Stimulated activated CD4-positive, alpha-beta T cell treated with anti-CD3 and anti-CD28 coated beads, Interleukin-4, amount 100 ng/mL, for 48 hours (primary cell): ENCODE data around the gene C11orf68.
"Not testable (repeated sequence)": the region's sequence is repeated elsewhere in the genome, so short reads cannot be mapped to it uniquely, and the experiment has no call there.

Experiments used
- DNase-seq, 2 donors: peaks; one replicate each; pipeline ENCODE4 v3.0.0-alpha.2; 2020; ENCODE audit warnings: low read depth in 2 of 2

Gene C11orf68

GRCh38 chr11:65915101-65915820, 3.6 kb downstream of the C11orf68 start:
- DNase-seq = no peak

DNA sequence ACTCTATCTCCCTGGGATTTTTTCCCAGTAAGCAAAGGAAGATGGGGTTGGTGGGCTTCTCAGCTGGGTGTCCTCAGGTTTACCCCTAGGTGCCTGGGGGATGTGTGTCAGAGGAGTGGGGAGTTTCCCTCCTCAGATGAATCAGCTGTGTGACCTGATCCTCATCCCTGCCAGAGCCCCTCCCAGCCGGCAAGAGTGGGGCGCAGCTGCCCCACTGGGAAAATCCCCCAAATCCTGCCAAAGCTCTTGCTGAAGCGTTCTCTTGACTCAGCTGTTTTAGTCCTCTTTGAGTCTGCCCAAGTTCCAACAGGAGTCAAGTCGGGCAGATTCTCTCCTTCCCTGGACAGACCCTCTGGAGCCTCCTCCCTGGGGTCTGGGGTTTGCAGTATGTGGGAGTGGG, 6.0 kb downstream of the C11orf68 start:
- DNase-seq = no peak

- DNase-seq = no peak
Measured at GRCh38 chr11:65911682-65912568, 6.9 kb downstream of the C11orf68 start.

DNA sequence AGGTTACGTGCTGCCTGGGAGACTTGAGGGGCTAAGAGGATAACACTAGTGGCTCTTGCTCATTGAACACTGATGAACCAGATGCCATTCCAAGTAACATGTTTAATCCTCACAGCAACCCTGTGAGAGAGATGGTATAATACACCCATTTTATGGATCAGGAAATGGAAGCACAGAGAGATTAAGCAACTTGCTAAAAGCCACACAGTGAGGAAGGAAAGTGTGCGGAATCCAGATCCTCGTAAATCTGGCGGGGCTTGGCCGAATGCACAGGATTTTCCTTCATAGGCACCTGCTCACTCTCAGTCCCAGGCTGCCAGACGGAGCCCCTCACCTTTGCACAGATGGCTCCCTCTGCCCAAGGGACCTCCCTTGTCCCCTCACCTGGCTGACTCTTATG, 11.0 kb downstream of the C11orf68 start:
- DNase-seq = no peak

- DNase-seq = no peak
Measured at GRCh38 chr11:65906602-65907001, 12.3 kb downstream of the C11orf68 start.

- no peak for DNase-seq
Measured at GRCh38 chr11:65903715-65904114, 15.1 kb downstream of the C11orf68 start.

GRCh38 chr11:65903068-65903481, 15.8 kb downstream of the C11orf68 start:
- no peak for DNase-seq

- no peak for DNase-seq
Measured at GRCh38 chr11:65900899-65901180, 18.0 kb downstream of the C11orf68 start.

DNA sequence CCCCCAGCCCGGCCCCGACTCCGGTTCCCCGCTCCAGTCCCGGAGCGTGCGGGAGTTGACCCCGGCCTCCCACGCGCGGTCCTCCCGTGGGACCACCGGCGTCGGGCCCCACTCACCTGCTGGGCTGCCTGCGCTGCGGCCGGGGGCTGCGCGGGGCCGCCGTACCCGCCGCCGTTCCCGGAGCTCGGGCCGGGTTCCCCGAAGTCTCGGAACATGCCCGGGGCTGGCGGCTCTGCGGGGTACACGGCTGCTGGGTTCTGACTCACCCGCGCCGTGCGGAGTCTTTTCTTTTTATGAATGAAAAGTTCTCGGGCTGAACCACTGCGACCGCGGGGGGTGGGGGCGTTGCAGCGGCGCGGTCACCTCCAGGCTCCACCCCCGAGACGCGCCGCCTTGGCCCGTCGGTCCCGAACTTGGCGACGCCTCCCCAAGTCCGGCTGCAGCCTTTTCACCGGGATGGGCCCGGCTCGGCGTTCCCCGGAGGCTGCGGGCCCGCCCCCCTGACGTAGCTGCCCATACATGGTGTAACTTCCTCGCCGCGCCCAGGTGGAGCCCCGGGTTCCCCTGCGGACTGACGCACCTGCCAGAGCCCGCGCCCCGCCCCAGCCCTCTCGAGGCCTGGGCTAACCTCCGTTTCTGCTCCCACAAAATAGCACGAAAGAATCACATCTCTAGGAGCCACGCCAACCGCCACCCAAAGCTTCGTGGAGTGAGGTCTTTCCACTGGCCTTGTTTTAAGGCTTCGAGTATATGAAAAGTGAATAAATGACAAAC, 18.6 kb downstream of the C11orf68 start, which contains the start of gene FOSL1:
FOSL1 (minus strand) TSS at position 264 of the 774 bp plus-strand sequence; CDS start at position 215, 49 bp downstream.
- peak; percentile 94 for DNase-seq

DNA sequence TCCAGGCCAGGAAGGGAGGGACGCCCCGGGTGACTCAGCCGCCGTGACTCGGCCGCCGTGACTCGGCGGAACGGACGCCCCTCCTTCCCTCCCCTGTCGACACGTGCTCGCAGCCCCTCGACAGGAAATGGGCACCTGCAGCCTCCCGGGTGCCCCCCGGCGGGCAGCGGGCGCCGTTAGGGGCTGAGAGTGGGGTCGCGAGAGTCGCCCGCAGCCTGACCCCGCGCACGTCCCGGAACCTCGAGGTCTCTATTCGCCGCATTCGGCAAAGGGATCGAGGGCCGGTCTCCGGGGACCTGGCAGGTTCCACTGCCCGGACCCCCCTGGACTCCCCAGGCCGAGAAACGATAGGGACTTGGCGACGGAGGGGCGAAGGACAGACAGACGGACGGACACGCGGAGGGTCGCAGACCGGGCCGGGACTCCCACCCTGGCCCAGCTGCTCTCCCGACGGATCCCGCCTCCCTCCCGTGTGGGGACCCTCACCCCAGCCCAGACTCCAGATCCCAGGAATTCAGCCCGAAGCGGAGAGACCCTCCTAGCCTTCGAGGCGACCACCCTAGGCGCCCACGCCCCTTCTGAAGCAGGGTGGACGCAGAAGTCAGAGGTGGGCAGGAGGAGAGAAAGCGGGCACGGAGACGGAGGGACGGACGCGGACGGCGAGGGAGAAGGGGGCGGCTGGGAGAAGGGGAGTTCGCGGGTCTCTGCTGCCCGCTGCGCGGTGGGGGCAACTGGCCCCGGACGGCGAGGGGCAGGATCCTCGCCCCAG, 19.3 kb downstream of the C11orf68 start:
- peak; percentile 65 to 73 for DNase-seq

- no peak for DNase-seq
Measured at GRCh38 chr11:65898656-65899355, 20.1 kb downstream of the C11orf68 start.

- DNase-seq = no peak
Measured at GRCh38 chr11:65897020-65897471, 21.8 kb downstream of the C11orf68 start.

DNA sequence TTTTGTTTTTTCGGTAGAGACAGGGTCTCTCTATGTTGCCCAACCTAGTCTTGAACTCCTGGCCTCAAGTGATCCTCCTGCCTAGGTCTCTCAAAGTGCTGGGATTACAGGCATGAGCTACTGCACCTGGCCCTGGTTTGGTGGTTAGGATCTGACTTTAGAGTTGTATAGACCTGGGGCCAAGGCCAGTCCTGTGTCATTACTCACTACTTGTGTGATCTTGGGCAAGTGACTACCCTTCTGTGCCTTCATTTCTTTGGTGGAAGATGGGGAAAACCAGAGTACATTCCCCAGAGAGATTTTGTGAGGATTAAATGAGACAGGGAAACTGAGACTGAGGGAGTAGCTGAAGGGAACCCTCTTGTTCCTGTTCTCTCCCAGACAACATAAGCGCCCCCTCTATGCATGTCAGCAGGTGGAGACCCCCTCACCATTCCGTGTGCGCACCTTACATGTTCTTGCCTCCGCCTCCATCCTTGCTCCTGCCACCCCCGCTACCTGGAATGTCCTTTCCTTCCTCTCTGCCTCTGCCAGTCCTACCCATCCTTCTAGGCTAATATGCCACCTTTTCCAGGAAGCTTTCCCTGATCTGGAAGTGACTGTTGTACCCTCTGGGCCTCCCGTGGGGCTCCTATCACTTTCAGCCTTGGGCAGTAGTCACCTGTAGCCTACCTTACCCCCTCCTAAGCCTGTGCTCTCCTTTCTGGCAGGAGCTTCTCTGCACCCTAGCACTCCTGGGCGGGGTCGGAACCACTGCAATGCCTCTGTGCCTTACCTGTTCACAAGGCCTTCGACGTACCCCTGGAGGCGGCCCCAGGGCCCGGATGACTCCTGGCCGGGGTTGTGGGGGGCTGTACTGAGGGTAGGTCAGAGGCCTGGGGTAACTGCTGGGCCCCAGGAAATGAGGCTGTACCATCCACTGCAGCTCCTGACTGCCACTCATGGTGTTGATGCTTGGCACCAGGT, 22.5 kb downstream of the C11orf68 start:
- no peak for DNase-seq

GRCh38 chr11:65895482-65895981, 23.3 kb downstream of the C11orf68 start:
- no peak for DNase-seq

DNA sequence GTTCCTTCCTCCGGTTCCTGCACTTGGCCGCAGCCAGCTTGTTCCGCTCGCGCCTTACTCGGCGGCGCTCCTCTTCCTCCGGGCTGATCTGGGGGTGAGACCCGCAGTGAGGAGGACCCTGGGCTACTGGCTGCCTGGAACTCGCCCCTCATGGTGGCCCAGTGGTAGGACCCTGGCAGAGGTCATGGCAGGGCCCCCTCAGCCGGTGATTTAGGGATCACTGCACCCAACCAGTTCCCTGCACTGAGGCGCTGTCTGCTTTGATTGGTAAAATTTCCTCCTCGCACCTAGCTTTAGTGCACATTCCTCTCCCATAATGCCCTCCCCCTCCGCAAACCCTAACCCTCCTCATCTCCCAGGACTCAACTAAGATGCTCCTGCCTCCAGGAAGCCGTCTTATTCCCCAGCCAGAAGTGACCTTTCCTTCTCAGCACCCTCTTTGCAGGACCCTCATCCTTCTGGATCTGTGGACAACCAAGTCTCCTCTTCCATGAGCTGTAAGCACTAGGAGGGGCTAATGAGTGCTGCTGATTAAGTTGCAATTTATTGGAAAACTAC, 24.7 kb downstream of the C11orf68 start:
- DNase-seq = no peak

GRCh38 chr11:65892661-65893317, 26.1 kb downstream of the C11orf68 start:
- no peak for DNase-seq

- DNase-seq = not testable (repeated sequence)
Measured at GRCh38 chr11:65892137-65892540, 26.7 kb downstream of the C11orf68 start.
